Ascending aorta (tissue), 2 donors: ENCODE measurements around the gene HOXD12. TPM values are rescaled to one million over a fixed set of nuclear protein-coding genes. Genes with fewer than 3 reads are reported as not detected.

Experiments used
- DNase-seq, 2 donors: peaks; one replicate each; pipeline ENCODE4 v3.0.0-alpha.2; 2019; ENCODE audit warnings: low spot score in 2 of 2
- H3K27ac ChIP-seq, 2 donors: fragments of 200-600 bp; sonication (generic); one replicate each; pipeline ENCODE4 v1.5.1; 2016 to 2017; ENCODE audit warnings: mild to moderate bottlenecking in 1 of 2
- H3K27me3 ChIP-seq: fragments of 200-600 bp; sonication (generic); one replicate; pipeline ENCODE4 v1.5.1; 2017
- H3K36me3 ChIP-seq, 2 donors: fragments of 200-600 bp; sonication (generic); one replicate each; pipeline ENCODE4 v1.5.1; 2016
- H3K4me1 ChIP-seq, 2 donors: fragments of 200-600 bp; sonication (generic); one replicate each; pipeline ENCODE4 v1.5.1; 2016 to 2017; ENCODE audit warnings: mild to moderate bottlenecking in 1 of 2
- H3K4me3 ChIP-seq, 2 donors: fragments of 200-600 bp; sonication (generic); one replicate each; pipeline ENCODE4 v1.5.1; 2016 to 2017; ENCODE audit warnings: mild to moderate bottlenecking in 1 of 2
- H3K9me3 ChIP-seq, 2 donors: fragments of 200-600 bp; sonication (generic); one replicate each; pipeline ENCODE4 v1.5.1; 2016
- intact Hi-C: fragments of 100-400 bp; cut with DNase I; formaldehyde crosslinking; loops from one replicate; pipeline ENCODE4 v1.15.1; 2023
- total RNA-seq: library from RNA; depleted of rRNA; stranded (reverse); fragments of >200 nt; gene quantifications from one replicate; pipeline ENCODE4 v1.1.0, GENCODE V29; 2016
- TF ChIP-seq, protein P1 (sequence below), 3 experiments: fragments of 200-600 bp in 2 of 3; fragments of 450-650 bp in 1 of 3; sonication (generic) in 2 of 3; IDR thresholded peaks; one replicate each; pipeline ENCODE4 v1.5.1; 2016 to 2019; ENCODE audit warnings: antibody characterized with exemption in 3 of 3, mild to moderate bottlenecking in 1 of 3, moderate library complexity in 1 of 3

The HOXD12 gene
- not detected for total RNA-seq

GRCh38 chr2:176099728-176100546 is at the start of gene HOXD12:
TSS of gene HOXD12 (plus strand) at chr2:176099795. CDS start at chr2:176099802, 7 bp downstream.
- no peak within 1 kb of the TSS for H3K4me3 ChIP-seq
- DNase-seq = peak in 1 of 2 donors; percentile 60
- intact Hi-C loops = loop anchor here (5.0 to 10.0 kb wide), 4 partner anchors 848 to 1765 kb away; partner anchors contain the start of genes ATP5MC3 and SP9
- no peaks in the 10 kb centered on the region for H3K9me3 ChIP-seq
- H3K27me3 ChIP-seq = peaks cover 59% of the 10 kb centered on the region
- H3K27ac ChIP-seq = no peak within 1 kb of the TSS
- TF ChIP-seq, protein P1, sequence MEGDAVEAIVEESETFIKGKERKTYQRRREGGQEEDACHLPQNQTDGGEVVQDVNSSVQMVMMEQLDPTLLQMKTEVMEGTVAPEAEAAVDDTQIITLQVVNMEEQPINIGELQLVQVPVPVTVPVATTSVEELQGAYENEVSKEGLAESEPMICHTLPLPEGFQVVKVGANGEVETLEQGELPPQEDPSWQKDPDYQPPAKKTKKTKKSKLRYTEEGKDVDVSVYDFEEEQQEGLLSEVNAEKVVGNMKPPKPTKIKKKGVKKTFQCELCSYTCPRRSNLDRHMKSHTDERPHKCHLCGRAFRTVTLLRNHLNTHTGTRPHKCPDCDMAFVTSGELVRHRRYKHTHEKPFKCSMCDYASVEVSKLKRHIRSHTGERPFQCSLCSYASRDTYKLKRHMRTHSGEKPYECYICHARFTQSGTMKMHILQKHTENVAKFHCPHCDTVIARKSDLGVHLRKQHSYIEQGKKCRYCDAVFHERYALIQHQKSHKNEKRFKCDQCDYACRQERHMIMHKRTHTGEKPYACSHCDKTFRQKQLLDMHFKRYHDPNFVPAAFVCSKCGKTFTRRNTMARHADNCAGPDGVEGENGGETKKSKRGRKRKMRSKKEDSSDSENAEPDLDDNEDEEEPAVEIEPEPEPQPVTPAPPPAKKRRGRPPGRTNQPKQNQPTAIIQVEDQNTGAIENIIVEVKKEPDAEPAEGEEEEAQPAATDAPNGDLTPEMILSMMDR (IDR thresholded peaks at IDR 0.05) = no peak
- H3K4me1 ChIP-seq = peaks cover 13 to 24% of the 10 kb centered on the region in 2 donors
- no peaks in the 10 kb centered on the region for H3K36me3 ChIP-seq

DNA sequence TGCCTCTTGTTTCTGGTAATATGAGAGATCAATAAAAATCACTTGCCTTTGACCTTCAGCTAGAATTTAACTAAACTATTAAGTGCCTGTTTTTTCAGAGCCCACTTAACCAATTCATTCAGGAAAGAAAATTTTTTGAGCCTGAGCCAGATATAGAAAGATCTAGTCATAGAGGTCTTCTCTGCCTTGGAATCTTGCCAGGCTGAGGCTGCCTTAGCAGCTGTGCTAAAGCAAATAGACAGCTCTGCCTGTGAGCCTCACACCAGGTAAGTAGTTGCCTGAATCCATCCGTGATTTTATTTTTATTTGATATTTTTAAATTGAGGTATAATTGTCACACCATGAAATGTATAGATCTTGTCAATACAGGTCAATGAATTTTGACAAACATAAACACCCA is 43.2 kb upstream of the HOXD12 start:
- DNase-seq = no peak
- H3K4me1 ChIP-seq = no peaks in the 10 kb centered on the region
- H3K27ac ChIP-seq = no peak overlapping the region
- H3K4me3 ChIP-seq = no peak overlapping the region
- no peaks in the 10 kb centered on the region for H3K9me3 ChIP-seq
- no peaks in the 10 kb centered on the region for H3K36me3 ChIP-seq
- TF ChIP-seq, protein P1 (IDR thresholded peaks at IDR 0.05) = no peak
- no peaks in the 10 kb centered on the region for H3K27me3 ChIP-seq
- intact Hi-C loops = no loop called here

DNA sequence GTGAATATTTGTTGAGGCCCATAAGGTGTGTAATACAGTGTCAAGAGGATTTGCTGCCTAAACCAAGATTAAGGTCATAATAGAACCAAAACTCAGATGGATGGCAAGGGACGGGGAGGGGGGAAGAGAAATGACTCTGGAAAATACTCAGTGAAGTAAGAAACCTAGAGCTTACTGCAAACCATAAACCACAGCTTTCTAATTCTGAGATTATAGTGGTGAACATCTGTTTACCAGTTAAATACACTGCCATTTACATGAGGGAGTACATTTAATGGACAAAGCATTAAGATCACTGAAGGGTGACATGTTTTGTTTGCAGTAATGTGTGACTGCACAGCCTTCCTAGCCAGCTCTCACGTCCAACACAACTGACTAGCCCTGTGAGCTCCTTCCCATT is 35.6 kb upstream of the HOXD12 start:
- TF ChIP-seq, protein P1 (IDR thresholded peaks at IDR 0.05) = no peak
- Histone ChIP-seq H3K4me3 (no peak overlapping the region), H3K4me1 (peaks cover 0 to 16% of the 10 kb centered on the region in 2 donors), H3K9me3 (no peaks in the 10 kb centered on the region), H3K36me3 (no peaks in the 10 kb centered on the region), H3K27ac (no peak overlapping the region), H3K27me3 (peaks cover 7% of the 10 kb centered on the region)
- DNase-seq = no peak
- intact Hi-C loops = no loop called here

DNA sequence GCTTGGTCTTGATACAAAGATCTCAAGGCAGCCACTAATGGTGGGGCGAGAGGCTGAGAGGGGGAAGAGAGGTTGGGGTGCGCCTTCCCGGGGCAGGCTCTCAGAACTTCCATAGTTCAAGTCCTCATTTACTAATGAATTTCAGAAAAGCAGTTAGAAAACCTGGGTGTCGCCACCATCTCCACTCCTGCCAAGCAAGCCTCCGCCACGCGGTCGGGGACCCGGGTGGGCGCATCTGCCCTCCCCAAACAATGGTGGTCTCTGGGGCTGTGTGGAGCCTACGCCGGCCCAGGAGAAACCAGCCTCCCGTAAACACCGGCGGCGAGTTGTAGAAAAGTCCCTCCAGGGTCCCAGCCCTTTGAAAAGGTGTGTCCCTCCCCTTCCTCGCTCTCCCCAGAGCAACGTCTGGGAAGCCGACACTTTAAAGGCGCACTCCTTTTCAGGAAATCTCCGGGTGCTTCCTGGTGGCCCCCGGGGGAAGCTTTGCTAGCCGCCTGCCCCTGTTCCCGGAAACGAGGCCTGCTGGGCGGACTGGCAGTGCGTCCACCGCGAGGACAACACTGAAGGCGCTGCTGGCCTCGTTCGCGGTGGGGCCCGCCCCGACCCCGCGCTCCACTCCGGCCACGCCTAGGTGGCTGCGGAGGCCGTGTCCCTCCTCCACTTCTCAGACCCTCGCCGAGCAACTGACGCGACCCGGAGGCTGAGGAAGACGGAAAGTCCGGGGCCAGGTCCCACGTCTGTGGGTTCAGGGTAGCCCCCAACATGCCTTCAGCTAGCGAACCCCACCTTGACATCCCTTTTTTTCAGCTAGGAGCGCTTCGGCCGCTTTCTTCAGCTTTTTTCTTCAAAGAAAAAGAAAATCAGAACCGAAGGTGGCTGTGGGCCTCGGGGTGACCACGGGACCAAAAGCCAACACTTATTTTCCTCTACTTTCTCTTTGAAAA is 32.7 kb upstream of the HOXD12 start:
- intact Hi-C loops = no loop called here
- H3K27me3 ChIP-seq = peaks cover 11% of the 10 kb centered on the region
- no peak for DNase-seq

More for the DNA sequence above, 32.7 kb upstream of the HOXD12 start:
- Histone ChIP-seq H3K27ac (no peak overlapping the region), H3K36me3 (no peaks in the 10 kb centered on the region), H3K4me1 (peaks cover 0 to 16% of the 10 kb centered on the region in 2 donors), H3K9me3 (no peaks in the 10 kb centered on the region), H3K4me3 (peak overlapping the region; percentile 51 to 61)
- TF ChIP-seq, protein P1 (IDR thresholded peaks at IDR 0.05) = no peak
